AG09319 (cell line): ENCODE results near the gene NENF.

ENCODE experiments used
- DNase-seq: peaks from one replicate; pipeline ENCODE4 v3.0.0-alpha.2; 2010; ENCODE audit warnings: low read depth; ENCODE audit errors: extremely low read depth
- CTCF ChIP-seq: IDR thresholded peaks from 2 replicates; pipeline ENCODE4 v1.5.1; 2011; ENCODE audit warnings: low read depth, mild to moderate bottlenecking, inconsistent platforms, low read length, moderate library complexity

The NENF gene

GRCh38 chr1:212415107-212415841 lies 17.4 kb upstream of the NENF start:
- TF ChIP-seq CTCF: no peak
- DNase-seq: no peak

- no peak for TF ChIP-seq CTCF
These were observed 11.6 kb upstream of the NENF start for GRCh38 chr1:212421165-212421564.

GRCh38 chr1:212423879-212424278 lies 8.8 kb upstream of the NENF start:
- no peak for DNase-seq
- TF ChIP-seq CTCF: no peak

More at GRCh38 chr1:212421165-212421564, 11.6 kb upstream of the NENF start:
- no peak for DNase-seq

GRCh38 chr1:212428496-212428895 lies 4.2 kb upstream of the NENF start:
- no peak for DNase-seq
- TF ChIP-seq CTCF: no peak

GRCh38 chr1:212430416-212430815 lies 2.3 kb upstream of the NENF start:
- DNase-seq: no peak
- no peak for TF ChIP-seq CTCF

GRCh38 chr1:212430955-212431394 lies 1.7 kb upstream of the NENF start:
- DNase-seq: no peak
- no peak for TF ChIP-seq CTCF

GRCh38 chr1:212431644-212432043 lies 1.1 kb upstream of the NENF start:
- TF ChIP-seq CTCF: no peak
- no peak for DNase-seq
